Karpas-422 (cell line): ENCODE results near the gene ODC1. TPM values are rescaled to one million over a fixed set of nuclear protein-coding genes. Genes with fewer than 3 reads are reported as not detected.

Source experiments
- DNase-seq: peaks from one replicate; pipeline ENCODE4 v3.0.0-alpha.2; 2015
- H2AFZ ChIP-seq: fragments of 200-600 bp; sonication (generic); 2 replicates; pipeline ENCODE4 v1.6.1; 2014; ENCODE audit warnings: antibody characterized with exemption, low read length, mixed read lengths
- H3K27ac ChIP-seq: fragments of 200-600 bp; sonication (generic); 2 replicates; pipeline ENCODE4 v1.5.1; 2014; ENCODE audit warnings: mild to moderate bottlenecking, low read length, moderate library complexity
- H3K27me3 ChIP-seq: fragments of 200-600 bp; sonication (generic); 2 replicates; pipeline ENCODE4 v1.6.1; 2014; ENCODE audit warnings: low read length, mixed read lengths
- H3K36me3 ChIP-seq: fragments of 200-600 bp; sonication (generic); 2 replicates; pipeline ENCODE4 v1.6.1; 2014; ENCODE audit warnings: low read length, mixed read lengths; ENCODE audit not compliant: insufficient read depth
- H3K4me1 ChIP-seq: fragments of 200-600 bp; sonication (generic); 2 replicates; pipeline ENCODE4 v1.6.1; 2014; ENCODE audit warnings: mild to moderate bottlenecking, low read length, mixed read lengths
- H3K4me2 ChIP-seq: fragments of 200-600 bp; sonication (generic); 2 replicates; pipeline ENCODE4 v1.6.1; 2014; ENCODE audit warnings: low read length, low read depth, mild to moderate bottlenecking; ENCODE audit not compliant: poor library complexity, severe bottlenecking
- H3K4me3 ChIP-seq: fragments of 200-600 bp; sonication (generic); 2 replicates; pipeline ENCODE4 v1.5.1; 2014; ENCODE audit warnings: mild to moderate bottlenecking, antibody characterized with exemption, low read length, mixed read lengths
- H3K79me2 ChIP-seq: fragments of 200-600 bp; sonication (generic); 2 replicates; pipeline ENCODE4 v1.6.1; 2014; ENCODE audit warnings: mild to moderate bottlenecking, low read length, mixed read lengths
- H3K9ac ChIP-seq: fragments of 200-600 bp; sonication (generic); 2 replicates; pipeline ENCODE4 v1.6.0; 2014; ENCODE audit warnings: low read length
- H3K9me2 ChIP-seq: fragments of 200-600 bp; sonication (generic), shearing (Covaris generic); replicated peaks from 2 replicates; pipeline ENCODE4 v1.6.0; 2014; ENCODE audit warnings: mild to moderate bottlenecking, low read length, moderate library complexity; ENCODE audit not compliant: insufficient read depth
- H3K9me3 ChIP-seq: fragments of 300-700, 200-600 bp; sonication (generic); 2 replicates; pipeline ENCODE4 v1.6.1; 2014; ENCODE audit warnings: low read length, mixed read lengths
- H4K20me1 ChIP-seq: fragments of 200-600 bp; sonication (generic); 2 replicates; pipeline ENCODE4 v1.6.1; 2014; ENCODE audit warnings: mild to moderate bottlenecking, antibody characterized with exemption, low read length, low read depth; ENCODE audit not compliant: insufficient read depth
- total RNA-seq: library from RNA; depleted of rRNA; stranded (reverse); fragments of >200 nt; shearing (Covaris generic); gene quantifications from 2 replicates; pipeline ENCODE4 v1.2.3, GENCODE V29; 2014; ENCODE audit warnings: low replicate concordance

ODC1 gene
- total RNA-seq, 1 experiment from 2014 or later, result 247 TPM

- H3K9me2 ChIP-seq, result no peaks in the 10 kb centered on the region
- H3K4me1 ChIP-seq, result no peaks in the 10 kb centered on the region
- no peak overlapping the region for H3K4me2 ChIP-seq
- H3K79me2 ChIP-seq, result no peaks in the 10 kb centered on the region
- no peak overlapping the region for H2AFZ ChIP-seq
- no peak for DNase-seq
- H3K9ac ChIP-seq, result no peak overlapping the region
- H3K9me3 ChIP-seq, result peaks cover 8% of the 10 kb centered on the region
- no peak overlapping the region for H3K4me3 ChIP-seq
- H3K27ac ChIP-seq, result no peak overlapping the region
- no peaks in the 10 kb centered on the region for H3K36me3 ChIP-seq
- no peaks in the 10 kb centered on the region for H3K27me3 ChIP-seq
- H4K20me1 ChIP-seq, result no peaks in the 10 kb centered on the region
Observed at GRCh38 chr2:10400002-10400401, 48.1 kb downstream of the ODC1 start.

- no peaks in the 10 kb centered on the region for H3K27me3 ChIP-seq
- H2AFZ ChIP-seq, result no peak overlapping the region
- H4K20me1 ChIP-seq, result no peaks in the 10 kb centered on the region
- no peaks in the 10 kb centered on the region for H3K36me3 ChIP-seq
- H3K27ac ChIP-seq, result no peak overlapping the region
- no peaks in the 10 kb centered on the region for H3K79me2 ChIP-seq
- no peaks in the 10 kb centered on the region for H3K4me1 ChIP-seq
- no peak overlapping the region for H3K9ac ChIP-seq
- H3K9me3 ChIP-seq, result peaks cover 8% of the 10 kb centered on the region
- no peak for DNase-seq
- no peaks in the 10 kb centered on the region for H3K9me2 ChIP-seq
- no peak overlapping the region for H3K4me3 ChIP-seq
- no peak overlapping the region for H3K4me2 ChIP-seq
Observed at GRCh38 chr2:10399358-10399757, 48.8 kb downstream of the ODC1 start.

GRCh38 chr2:10398496-10398895, 49.6 kb downstream of the ODC1 start:
- Histone ChIP-seq H3K27me3 (no peaks in the 10 kb centered on the region), H3K4me3 (no peak overlapping the region), H3K79me2 (no peaks in the 10 kb centered on the region), H3K4me1 (no peaks in the 10 kb centered on the region), H3K9ac (no peak overlapping the region), H3K27ac (no peak overlapping the region), H3K4me2 (no peak overlapping the region), H4K20me1 (no peaks in the 10 kb centered on the region), H3K9me2 (no peaks in the 10 kb centered on the region), H3K36me3 (no peaks in the 10 kb centered on the region), H2AFZ (no peak overlapping the region), H3K9me3 (peaks cover 8% of the 10 kb centered on the region)
- no peak for DNase-seq

- Histone ChIP-seq H3K9ac (no peak overlapping the region), H3K4me3 (no peak overlapping the region), H3K4me2 (no peak overlapping the region), H3K4me1 (no peaks in the 10 kb centered on the region), H3K27me3 (no peaks in the 10 kb centered on the region), H3K9me2 (no peaks in the 10 kb centered on the region), H3K79me2 (no peaks in the 10 kb centered on the region), H3K9me3 (peaks cover 8% of the 10 kb centered on the region), H4K20me1 (no peaks in the 10 kb centered on the region), H3K27ac (no peak overlapping the region), H3K36me3 (no peaks in the 10 kb centered on the region), H2AFZ (no peak overlapping the region)
- DNase-seq, result no peak
Observed at GRCh38 chr2:10397878-10398277, 50.2 kb downstream of the ODC1 start.

- H3K36me3 ChIP-seq, result no peaks in the 10 kb centered on the region
- no peak overlapping the region for H3K9ac ChIP-seq
- H3K9me2 ChIP-seq, result no peaks in the 10 kb centered on the region
- H3K4me3 ChIP-seq, result no peak overlapping the region
- no peak overlapping the region for H3K4me2 ChIP-seq
- DNase-seq, result no peak
- H3K4me1 ChIP-seq, result no peaks in the 10 kb centered on the region
- no peaks in the 10 kb centered on the region for H3K27me3 ChIP-seq
- no peak overlapping the region for H3K27ac ChIP-seq
- H4K20me1 ChIP-seq, result no peaks in the 10 kb centered on the region
- no peak overlapping the region for H2AFZ ChIP-seq
- H3K79me2 ChIP-seq, result no peaks in the 10 kb centered on the region
- peaks cover 8% of the 10 kb centered on the region for H3K9me3 ChIP-seq
Observed at GRCh38 chr2:10397297-10397875, 50.7 kb downstream of the ODC1 start.

- DNase-seq, result no peak
- H3K9me2 ChIP-seq, result no peaks in the 10 kb centered on the region
- H3K4me1 ChIP-seq, result no peaks in the 10 kb centered on the region
- H2AFZ ChIP-seq, result no peak overlapping the region
- H3K79me2 ChIP-seq, result no peaks in the 10 kb centered on the region
- H4K20me1 ChIP-seq, result no peaks in the 10 kb centered on the region
- no peaks in the 10 kb centered on the region for H3K36me3 ChIP-seq
- no peak overlapping the region for H3K4me3 ChIP-seq
- peaks cover 8% of the 10 kb centered on the region for H3K9me3 ChIP-seq
- no peak overlapping the region for H3K9ac ChIP-seq
- H3K4me2 ChIP-seq, result no peak overlapping the region
- H3K27me3 ChIP-seq, result no peaks in the 10 kb centered on the region
- no peak overlapping the region for H3K27ac ChIP-seq
Observed at GRCh38 chr2:10396464-10396863, 51.7 kb downstream of the ODC1 start.

GRCh38 chr2:10395893-10396292, 52.2 kb downstream of the ODC1 start:
- Histone ChIP-seq H2AFZ (no peak overlapping the region), H3K4me3 (no peak overlapping the region), H3K27ac (no peak overlapping the region), H3K9ac (no peak overlapping the region), H4K20me1 (no peaks in the 10 kb centered on the region), H3K79me2 (no peaks in the 10 kb centered on the region), H3K9me2 (no peaks in the 10 kb centered on the region), H3K4me2 (no peak overlapping the region), H3K9me3 (peaks cover 8% of the 10 kb centered on the region), H3K36me3 (no peaks in the 10 kb centered on the region), H3K4me1 (no peaks in the 10 kb centered on the region), H3K27me3 (no peaks in the 10 kb centered on the region)
- no peak for DNase-seq

- no peak overlapping the region for H3K4me2 ChIP-seq
- 0 out of 2 replicates have a peak, but pooled peaks cover 4% of the 10 kb centered on the region for H4K20me1 ChIP-seq
- H3K9ac ChIP-seq, result no peak overlapping the region
Observed at GRCh38 chr2:10393640-10393982, 54.5 kb downstream of the ODC1 start.

More at GRCh38 chr2:10393640-10393982, 54.5 kb downstream of the ODC1 start:
- Histone ChIP-seq H3K27ac (no peak overlapping the region), H3K9me2 (no peaks in the 10 kb centered on the region), H3K27me3 (no peaks in the 10 kb centered on the region), H2AFZ (no peak overlapping the region), H3K9me3 (no peaks in the 10 kb centered on the region), H3K79me2 (no peaks in the 10 kb centered on the region), H3K36me3 (no peaks in the 10 kb centered on the region), H3K4me1 (peaks cover 4% of the 10 kb centered on the region; the same call in 1 of the 2 replicates), H3K4me3 (no peak overlapping the region)
- no peak for DNase-seq
